ENCODE data around the gene GOLGA3. TPM values are rescaled to one million over a fixed set of nuclear protein-coding genes. Genes with fewer than 3 reads are reported as not detected.

GOLGA3 gene
- total RNA-seq, 1 donor from 2014 or later = 54.5 TPM

- no peak for DNase-seq
Observed at GRCh38 chr12:132719141-132719953, 109.3 kb downstream of the GOLGA3 start.

Small RNAs within 50 kb of the gene (small RNA-seq; reads per million reads assigned to genes)
- gene RNA5SP379 (ENCODE audit: low replicate concordance) = not detected

Other genes with a start within 250 kb of the GOLGA3 start
- gene LRCOL1, start 218.3 kb downstream of the GOLGA3 start, total RNA-seq = not detected
- gene P2RX2, start 210.1 kb downstream of the GOLGA3 start, total RNA-seq = not detected
- 68.9 TPM for gene POLE, start 141.5 kb downstream of the GOLGA3 start, total RNA-seq
- gene PXMP2, start 141.3 kb downstream of the GOLGA3 start, total RNA-seq = 19.7 TPM
- 16.3 TPM for gene PGAM5, start 118.0 kb downstream of the GOLGA3 start, total RNA-seq
- 54.3 TPM for gene ANKLE2, start 67.0 kb downstream of the GOLGA3 start, total RNA-seq
- gene CHFR, start 58.7 kb upstream of the GOLGA3 start, total RNA-seq = 20.2 TPM
- gene ZNF605, start 127.4 kb upstream of the GOLGA3 start, total RNA-seq = 14.7 TPM
- 13.5 TPM for gene ZNF26, start 157.5 kb upstream of the GOLGA3 start, total RNA-seq
- 40.8 TPM for gene ZNF84, start 208.6 kb upstream of the GOLGA3 start, total RNA-seq